Endothelial cell of umbilical vein (primary cell): ENCODE results near the gene CORO7. TPM values are rescaled to one million over a fixed set of nuclear protein-coding genes. Genes with fewer than 3 reads are reported as not detected.

Source experiments
- BruUV-seq: library from RNA; stranded (reverse); fragments of 400-500 nt; replicated peaks from 2 replicates; lab custom pipeline; 2021; lab: Mats Ljungman, UMichigan
- CTCF ChIA-PET: fragments of 300-600, 350-600 bp; sonication (Branson Sonifier 250); formaldehyde crosslinking; loops from one replicate; lab custom pipeline; 2021; ENCODE audit warnings: antibody characterized with exemption, inconsistent platforms; lab: Charles Lee
- POLR2A ChIA-PET: fragments of 300-600, 350-600 bp; sonication (Branson Sonifier 250); formaldehyde crosslinking; loops from one replicate; lab custom pipeline; 2021; ENCODE audit warnings: antibody characterized with exemption, inconsistent platforms; lab: Charles Lee
- DNase-seq: peaks from one replicate; pipeline ENCODE4 v3.0.0-alpha.2; 2011; ENCODE audit warnings: low read depth, low spot score
- FAIRE-seq: peaks from 2 replicates; lab custom pipeline; 2011; peaks lifted over from hg19 to GRCh38; lab: Jason Lieb, UNC
- H2AFZ ChIP-seq: 2 replicates; pipeline ENCODE4 v1.6.0; 2012; ENCODE audit warnings: low read depth, low read length, control low read depth, inconsistent platforms
- H3K27ac ChIP-seq: 2 replicates; pipeline ENCODE4 v1.5.1; 2011; ENCODE audit warnings: low read depth, mild to moderate bottlenecking, control low read depth, low read length, moderate library complexity; ENCODE audit not compliant: insufficient read depth
- H3K27me3 ChIP-seq, 2 experiments: 2 replicates each; pipeline versions ENCODE4 v1.6.0 to v1.6.1; 2011; ENCODE audit warnings: low read length in 2 of 2, mixed read lengths in 1 of 2; ENCODE audit not compliant: control insufficient read depth in 2 of 2, insufficient read depth in 2 of 2
- H3K36me3 ChIP-seq, 2 experiments: 2 replicates in 1 of 2; 3 replicates in 1 of 2; pipeline ENCODE4 v1.5.1; 2011; ENCODE audit warnings: low read length in 2 of 2, mild to moderate bottlenecking in 1 of 2, moderate library complexity in 1 of 2; ENCODE audit not compliant: control insufficient read depth in 2 of 2, insufficient read depth in 2 of 2; ENCODE audit errors: extremely low read depth in 1 of 2
- H3K4me1 ChIP-seq: 3 replicates; pipeline ENCODE4 v1.5.1; 2011; ENCODE audit warnings: mild to moderate bottlenecking, low read length; ENCODE audit not compliant: control insufficient read depth, insufficient read depth; ENCODE audit errors: extremely low read depth
- H3K4me2 ChIP-seq: 2 replicates; pipeline ENCODE4 v1.6.1; 2011; ENCODE audit warnings: low read length, control low read depth, mixed read lengths; ENCODE audit not compliant: insufficient read depth
- H3K4me3 ChIP-seq, 3 experiments: fragments of 200-600 bp in 1 of 3; sonication (generic), shearing (Covaris generic) in 1 of 3; replicated peaks in 1 of 3; 2 replicates each; pipeline ENCODE4 v1.5.1; 2011 to 2016; ENCODE audit warnings: control low read depth in 3 of 3, low read length in 3 of 3, mild to moderate bottlenecking in 2 of 3, inconsistent platforms in 1 of 3, low read depth in 1 of 3, moderate library complexity in 1 of 3; ENCODE audit not compliant: insufficient read depth in 1 of 3
- H3K79me2 ChIP-seq: 2 replicates; pipeline ENCODE4 v1.6.0; 2012; ENCODE audit warnings: low read length, inconsistent platforms; ENCODE audit not compliant: control insufficient read depth, insufficient read depth
- H3K9ac ChIP-seq: replicated peaks from 2 replicates; pipeline ENCODE3; 2011; ENCODE audit warnings: low read length, control low read depth; ENCODE audit not compliant: insufficient read depth; ENCODE audit errors: extremely low read depth
- H3K9me1 ChIP-seq: replicated peaks from 3 replicates; pipeline ENCODE4 v1.6.0; 2011; ENCODE audit warnings: mild to moderate bottlenecking, low read length; ENCODE audit not compliant: control insufficient read depth, insufficient read depth; ENCODE audit errors: extremely low read depth
- H3K9me3 ChIP-seq: replicated peaks from 2 replicates; pipeline ENCODE4 v1.5.1; 2012; ENCODE audit warnings: low read length, inconsistent platforms; ENCODE audit not compliant: control insufficient read depth, insufficient read depth
- H4K20me1 ChIP-seq: replicated peaks from 2 replicates; pipeline ENCODE3; 2011; ENCODE audit warnings: mild to moderate bottlenecking, low read length; ENCODE audit not compliant: control insufficient read depth, insufficient read depth; ENCODE audit errors: extremely low read depth
- CTCF ChIP-seq, 2 donors: IDR thresholded peaks; 1 replicate in 1 of 2; 2 replicates in 1 of 2; pipeline ENCODE4 v1.5.1; 2011; ENCODE audit warnings: low read length in 2 of 2, mild to moderate bottlenecking in 2 of 2, moderate library complexity in 2 of 2, control low read depth in 1 of 2, inconsistent platforms in 1 of 2, low read depth in 1 of 2; ENCODE audit not compliant: insufficient read depth in 1 of 2; ENCODE audit errors: extremely low read depth in 1 of 2
- EZH2 ChIP-seq: IDR thresholded peaks from 2 replicates; pipeline ENCODE4 v1.6.1; 2012; ENCODE audit warnings: borderline replicate concordance, low read depth, mild to moderate bottlenecking, moderate library complexity, low read length, inconsistent platforms; ENCODE audit not compliant: severe bottlenecking
- FOS ChIP-seq: IDR thresholded peaks from 2 replicates; pipeline ENCODE4 v1.6.1; 2011; ENCODE audit warnings: mild to moderate bottlenecking, low read length, moderate library complexity, borderline replicate concordance; ENCODE audit not compliant: insufficient read depth
- GATA2 ChIP-seq: IDR thresholded peaks from 2 replicates; pipeline ENCODE4 v1.7.0; 2011; ENCODE audit warnings: low read depth, mild to moderate bottlenecking, moderate library complexity, mixed read lengths, low read length; ENCODE audit not compliant: insufficient read length, insufficient read depth
- JUN ChIP-seq: IDR thresholded peaks from 2 replicates; pipeline ENCODE4 v1.6.1; 2011; ENCODE audit warnings: borderline replicate concordance, low read depth; ENCODE audit not compliant: insufficient read length, insufficient read depth
- MAX ChIP-seq: IDR thresholded peaks from 2 replicates; pipeline ENCODE4 v1.6.1; 2011; ENCODE audit not compliant: insufficient read depth, insufficient read length
- MYC ChIP-seq: IDR thresholded peaks from one replicate; pipeline ENCODE4 v1.6.1; 2011; ENCODE audit warnings: mild to moderate bottlenecking, low read depth, low read length
- POLR2A ChIP-seq: IDR thresholded peaks from 2 replicates; pipeline ENCODE4 v1.6.1; 2012; ENCODE audit warnings: low read depth, mild to moderate bottlenecking, control low read depth, low read length
- POLR2AphosphoS5 ChIP-seq: IDR thresholded peaks from 2 replicates; pipeline ENCODE4 v1.6.1; 2012; ENCODE audit warnings: low read depth, mild to moderate bottlenecking, control low read depth, low read length, moderate library complexity; ENCODE audit not compliant: insufficient read depth
- dilution Hi-C: fragments of 300-500 bp; cut with MboI; formaldehyde crosslinking; loops from one replicate; pipeline ENCODE4 v1.15.0; 2019; ENCODE audit warnings: low sequenced_read_pairs; ENCODE audit not compliant: extremely low pct_ligation_motif_present
- intact Hi-C: fragments of 100-400 bp; cut with micrococcal nuclease; formaldehyde crosslinking; loops from one replicate; pipeline ENCODE4 v1.10.0; 2022
- polyA plus RNA-seq, 4 experiments: library from polyadenylated mRNA; depleted of rRNA in 3 of 4; stranded (reverse) in 3 of 4; unstranded in 1 of 4; fragments of >200 nt; gene quantifications; 2 replicates each; pipeline versions ENCODE4 v1.2.1 to v1.2.3, GENCODE V29; 2011 to 2012; ENCODE audit warnings: missing spikeins in 1 of 4
- total RNA-seq: library from RNA; stranded (reverse); gene quantifications from 2 replicates; pipeline ENCODE4 v1.2.3, GENCODE V29; 2021

CORO7 gene
- total and polyA plus RNA-seq, 2 donors (not counting 3 experiments of a cell fraction or from before 2014, with no cell fraction given) = 42.5 to 72.3 TPM

GRCh38 chr16:4364196-4365013 is 52.0 kb downstream of the CORO7 start:
- H4K20me1 ChIP-seq = no peaks in the 10 kb centered on the region
- H3K27ac ChIP-seq = no peak overlapping the region
- no peak for DNase-seq
- H3K4me2 ChIP-seq = no peak overlapping the region
- H3K36me3 ChIP-seq = peaks cover 0 to 21% of the 10 kb centered on the region in 2 experiments
- CTCF ChIA-PET = interaction anchor here (1.2 kb wide), 1 partner anchor 38 kb away, joined by 3 read pairs; no protein-coding TSS in a partner anchor
- H3K4me1 ChIP-seq = no peaks in the 10 kb centered on the region
- no peak for FAIRE-seq
- H3K4me3 ChIP-seq = no peak overlapping the region
- H3K9me1 ChIP-seq = no peaks in the 10 kb centered on the region
- H3K9ac ChIP-seq = no peak overlapping the region
- intact Hi-C loops (no loop called here), dilution Hi-C loops (no loop called here)
- H3K9me3 ChIP-seq = no peaks in the 10 kb centered on the region
- TF ChIP-seq CTCF (IDR thresholded peaks at IDR 0.05; ENCODE audit: extremely low read depth in 1 of 2, insufficient read depth in 1 of 2, low read depth in 1 of 2, low read length in 2 of 2) (no peak), POLR2AphosphoS5 (no peak), JUN (no peak), FOS (no peak), MYC (no peak), EZH2 (no peak), GATA2 (no peak), MAX (no peak), POLR2A (no peak)
- H3K27me3 ChIP-seq = no peaks in the 10 kb centered on the region
- POLR2A ChIA-PET = no interaction called here
- H2AFZ ChIP-seq = no peak overlapping the region
- BruUV-seq = no TSS peak
- H3K79me2 ChIP-seq = no peaks in the 10 kb centered on the region
